ENCODE data around the gene KIAA0232. TPM values are rescaled to one million over a fixed set of nuclear protein-coding genes. Genes with fewer than 3 reads are reported as not detected.
"Not testable (repeated sequence)": the region's sequence is repeated elsewhere in the genome, so short reads cannot be mapped to it uniquely, and the experiment has no call there.

The KIAA0232 gene
- total and polyA plus RNA-seq, 11 donors, result 20.0 to 78.4 (median 67.7) TPM

GRCh38 chr4:6753103-6753560 is 29.4 kb upstream of the KIAA0232 start:
- Histone ChIP-seq H3K9me3 (no peaks in the 10 kb centered on the region), H3K4me1 (peaks cover 0 to 32% (median 9%) of the 10 kb centered on the region in 12 donors), H3K4me3 (no peak overlapping the region), H3K36me3 (no peaks in the 10 kb centered on the region), H3K27ac (no peak overlapping the region), H3K27me3 (no peaks in the 10 kb centered on the region)
- TF ChIP-seq POLR2A (IDR thresholded peaks at IDR 0.05), result no peak
- no peak for TF ChIP-seq CTCF (IDR thresholded peaks at IDR 0.05)
- ATAC-seq (no peak), DNase-seq (no peak)
- 70 to 87% (median 76%) methylated on average over 15 to 18 of the region's 18 CpGs for WGBS, 4 donors
- intact Hi-C loops (cut with DNase I), result no loop called here

GRCh38 chr4:6753891-6754290 is 28.6 kb upstream of the KIAA0232 start:
- Histone ChIP-seq H3K36me3 (no peaks in the 10 kb centered on the region), H3K9me3 (no peaks in the 10 kb centered on the region), H3K27ac (no peak overlapping the region), H3K4me1 (peaks cover 0 to 30% (median 8%) of the 10 kb centered on the region in 12 donors), H3K27me3 (no peaks in the 10 kb centered on the region), H3K4me3 (no peak overlapping the region)
- TF ChIP-seq POLR2A (IDR thresholded peaks at IDR 0.05) (no peak), CTCF (IDR thresholded peaks at IDR 0.05) (no peak)
- 82 to 94% (median 87%) methylated on average over 9 of the region's 9 CpGs for WGBS, 4 donors
- no peak for DNase-seq
- ATAC-seq, result no peak
- intact Hi-C loops (cut with DNase I), result no loop called here

GRCh38 chr4:6754481-6755087 is 27.9 kb upstream of the KIAA0232 start:
- DNase-seq (no peak), ATAC-seq (no peak)
- intact Hi-C loops (cut with DNase I), result no loop called here
- Histone ChIP-seq H3K9me3 (no peaks in the 10 kb centered on the region), H3K36me3 (no peaks in the 10 kb centered on the region), H3K4me1 (peaks cover 0 to 23% (median 1%) of the 10 kb centered on the region in 12 donors), H3K4me3 (no peak overlapping the region), H3K27me3 (no peaks in the 10 kb centered on the region), H3K27ac (no peak overlapping the region)
- WGBS, 4 donors, result 93 to 96% (median 93%) methylated on average over 3 of the region's 3 CpGs
- TF ChIP-seq CTCF (IDR thresholded peaks at IDR 0.05) (no peak), POLR2A (IDR thresholded peaks at IDR 0.05) (no peak)

- Histone ChIP-seq H3K27me3 (no peaks in the 10 kb centered on the region), H3K9me3 (no peaks in the 10 kb centered on the region), H3K4me3 (no peak overlapping the region), H3K27ac (no peak overlapping the region), H3K36me3 (no peaks in the 10 kb centered on the region), H3K4me1 (peaks cover 0 to 22% (median 0%) of the 10 kb centered on the region in 12 donors)
- peak in 2 of 4 donors; percentile 16 to 29 for ATAC-seq
- no peak for DNase-seq
- intact Hi-C loops (cut with DNase I), result no loop called here
- TF ChIP-seq POLR2A (IDR thresholded peaks at IDR 0.05) (no peak), CTCF (IDR thresholded peaks at IDR 0.05) (no peak)
- 84 to 90% (median 85%) methylated on average over 5 of the region's 5 CpGs for WGBS, 4 donors
These were observed 27.3 kb upstream of the KIAA0232 start for GRCh38 chr4:6755088-6755753.

- ATAC-seq, result not testable (repeated sequence)
These were observed 26.2 kb upstream of the KIAA0232 start for GRCh38 chr4:6756345-6756744.

More at GRCh38 chr4:6756345-6756744, 26.2 kb upstream of the KIAA0232 start:
- 46 to 78% (median 68%) methylated on average over 2 to 4 of the region's 6 CpGs for WGBS, 4 donors
- H3K4me3 ChIP-seq; H3K36me3 ChIP-seq; H3K27ac ChIP-seq; H3K9me3 ChIP-seq; intact Hi-C loops (cut with DNase I); DNase-seq; H3K27me3 ChIP-seq: not testable (repeated sequence)
- H3K4me1 ChIP-seq, result peaks cover 0 to 17% (median 0%) of the 10 kb centered on the region in 12 donors
